WI38 (cell line): ENCODE results near the gene CT47A1.
"Not testable (repeated sequence)": the region's sequence is repeated elsewhere in the genome, so short reads cannot be mapped to it uniquely, and the experiment has no call there.

ENCODE experiments used
- H3K4me3 ChIP-seq: 2 replicates; pipeline ENCODE4 v1.5.1; 2011; ENCODE audit warnings: low read depth, mild to moderate bottlenecking, control low read depth, low read length
- CTCF ChIP-seq: IDR thresholded peaks from 2 replicates; pipeline ENCODE4 v1.5.1; 2012; ENCODE audit warnings: low read depth, mild to moderate bottlenecking, control low read depth, low read length

CT47A1 gene

GRCh38 chrX:120985660-120986059 lies at the start of gene CT47A1:
Gene CT47A1, minus strand, starts transcription at chrX:120985760. Its CDS starts 231 bp downstream, at chrX:120985529.
- H3K4me3 ChIP-seq: not testable (repeated sequence)

GRCh38 chrX:121032531-121032930 lies 47.0 kb upstream of the CT47A1 start:
- no peak for TF ChIP-seq CTCF
- H3K4me3 ChIP-seq: no peak overlapping the region

- TF ChIP-seq CTCF: no peak
- no peak overlapping the region for H3K4me3 ChIP-seq
These were observed 44.5 kb upstream of the CT47A1 start for GRCh38 chrX:121030083-121030482.

GRCh38 chrX:121028419-121028818 lies 42.9 kb upstream of the CT47A1 start:
- no peak overlapping the region for H3K4me3 ChIP-seq
- TF ChIP-seq CTCF: no peak

GRCh38 chrX:121014826-121015225 lies 29.3 kb upstream of the CT47A1 start:
- no peak for TF ChIP-seq CTCF
- H3K4me3 ChIP-seq: no peak overlapping the region

GRCh38 chrX:121013897-121014455 lies 28.4 kb upstream of the CT47A1 start:
- TF ChIP-seq CTCF: no peak
- H3K4me3 ChIP-seq: no peak overlapping the region

- TF ChIP-seq CTCF: no peak
- H3K4me3 ChIP-seq: no peak overlapping the region
These were observed 25.7 kb upstream of the CT47A1 start for GRCh38 chrX:121011254-121011653.

GRCh38 chrX:121010218-121010617 lies 24.7 kb upstream of the CT47A1 start:
- TF ChIP-seq CTCF: no peak
- no peak overlapping the region for H3K4me3 ChIP-seq
